HEK293 (cell line): Measurements from ENCODE around the gene OPN1SW.

Experiments
- CTCF ChIA-PET: fragments of 350-600 bp; formaldehyde crosslinking; extraction: SDS; loops from one replicate; lab custom pipeline; 2021; ENCODE audit warnings: antibody characterized with exemption; lab: Yijun Ruan, JAX
- POLR2A ChIA-PET: fragments of 300-600 bp; formaldehyde crosslinking; extraction: SDS; loops from one replicate; lab custom pipeline; 2020; ENCODE audit warnings: antibody characterized with exemption, inconsistent platforms; lab: Yijun Ruan, JAX
- H3K27ac ChIP-seq: fragments of 200-500 bp; sonication (Bioruptor generic); 2 replicates; pipeline ENCODE4 v1.5.1; 2014; ENCODE audit warnings: low read depth, low read length, control low read depth, inconsistent platforms; ENCODE audit errors: extremely low read depth
- H3K36me3 ChIP-seq, 2 experiments: fragments of 200-500 bp in 1 of 2; sonication (Bioruptor generic) in 1 of 2; 1 replicate in 1 of 2; 2 replicates in 1 of 2; pipeline ENCODE4 v1.5.1; 2014 to 2017; ENCODE audit warnings: inconsistent platforms in 2 of 2, low read length in 2 of 2; ENCODE audit not compliant: control insufficient read depth in 2 of 2, insufficient read depth in 1 of 2
- H3K4me1 ChIP-seq: fragments of 200-500 bp; sonication (Bioruptor generic); 2 replicates; pipeline ENCODE4 v1.5.1; 2014; ENCODE audit warnings: mild to moderate bottlenecking, low read length, inconsistent platforms; ENCODE audit not compliant: control insufficient read depth, insufficient read depth
- H3K4me3 ChIP-seq: 2 replicates; pipeline ENCODE4 v1.5.1; 2011; ENCODE audit warnings: low read depth, mild to moderate bottlenecking, control low read depth, low read length, moderate library complexity
- H3K9me3 ChIP-seq: fragments of 200-500 bp; sonication (Bioruptor generic); 2 replicates; pipeline ENCODE4 v1.5.1; 2014; ENCODE audit warnings: low read depth, low read length, inconsistent platforms; ENCODE audit not compliant: control insufficient read depth, insufficient read depth
- GLI4 ChIP-seq: fragments of 450-650 bp; formaldehyde crosslinking; IDR thresholded peaks from 2 replicates; pipeline ENCODE4 v1.5.1; 2016; ENCODE audit warnings: missing biosample characterization, missing genetic modification characterization
- HIC1 ChIP-seq: fragments of 450-650 bp; formaldehyde crosslinking; IDR thresholded peaks from 2 replicates; pipeline ENCODE4 v1.5.1; 2016; ENCODE audit warnings: missing biosample characterization, missing genetic modification characterization
- IKZF3 ChIP-seq: fragments of 450-650 bp; IDR thresholded peaks from 2 replicates; pipeline ENCODE4 v1.5.0; 2018; ENCODE audit warnings: missing biosample characterization, mild to moderate bottlenecking, missing genetic modification characterization, moderate library complexity
- PRDM2 ChIP-seq: fragments of 450-650 bp; formaldehyde crosslinking; IDR thresholded peaks from 2 replicates; pipeline ENCODE4 v1.5.1; 2016; ENCODE audit warnings: missing biosample characterization, missing genetic modification characterization, borderline replicate concordance
- REPIN1 ChIP-seq: fragments of 450-650 bp; formaldehyde crosslinking; IDR thresholded peaks from 2 replicates; pipeline ENCODE4 v1.5.1; 2017; ENCODE audit warnings: missing biosample characterization, missing genetic modification characterization, low read depth
- YY1 ChIP-seq: fragments of 450-650 bp; formaldehyde crosslinking; IDR thresholded peaks from 2 replicates; pipeline ENCODE4 v1.5.1; 2018; ENCODE audit warnings: missing biosample characterization, missing genetic modification characterization
- ZFHX2 ChIP-seq: fragments of 450-650 bp; formaldehyde crosslinking; conservative IDR thresholded peaks from 2 replicates; pipeline ENCODE4 v1.5.1; 2016; ENCODE audit warnings: missing biosample characterization, missing genetic modification characterization
- ZNF16 ChIP-seq: fragments of 450-650 bp; formaldehyde crosslinking; IDR thresholded peaks from 2 replicates; pipeline ENCODE4 v1.5.1; 2016; ENCODE audit warnings: low read depth, missing biosample characterization, missing genetic modification characterization
- ZNF174 ChIP-seq: fragments of 450-650 bp; formaldehyde crosslinking; IDR thresholded peaks from 2 replicates; pipeline ENCODE4 v1.5.0; 2017; ENCODE audit warnings: missing biosample characterization, mild to moderate bottlenecking, missing genetic modification characterization
- ZNF214 ChIP-seq: fragments of 450-650 bp; formaldehyde crosslinking; IDR thresholded peaks from 2 replicates; pipeline ENCODE4 v1.5.1; 2017; ENCODE audit warnings: missing biosample characterization, mild to moderate bottlenecking, missing genetic modification characterization, borderline replicate concordance
- ZNF335 ChIP-seq: fragments of 450-650 bp; formaldehyde crosslinking; conservative IDR thresholded peaks from 2 replicates; pipeline ENCODE4 v1.5.1; 2016; ENCODE audit warnings: missing biosample characterization, missing genetic modification characterization
- ZNF354C ChIP-seq: fragments of 450-650 bp; formaldehyde crosslinking; IDR thresholded peaks from 2 replicates; pipeline ENCODE4 v1.5.1; 2016; ENCODE audit warnings: missing biosample characterization, missing genetic modification characterization, low read depth, borderline replicate concordance
- ZNF423 ChIP-seq: fragments of 450-650 bp; formaldehyde crosslinking; IDR thresholded peaks from 2 replicates; pipeline ENCODE4 v1.5.1; 2016; ENCODE audit warnings: missing biosample characterization, missing genetic modification characterization
- ZNF548 ChIP-seq: fragments of 450-650 bp; formaldehyde crosslinking; IDR thresholded peaks from 2 replicates; pipeline ENCODE4 v1.5.1; 2016; ENCODE audit warnings: missing biosample characterization, missing genetic modification characterization
- ZNF549 ChIP-seq: fragments of 450-650 bp; IDR thresholded peaks from 2 replicates; pipeline ENCODE4 v1.5.1; 2018; ENCODE audit warnings: missing biosample characterization, missing genetic modification characterization, mild to moderate bottlenecking, inconsistent platforms, moderate library complexity
- ZNF580 ChIP-seq: fragments of 450-650 bp; formaldehyde crosslinking; IDR thresholded peaks from 2 replicates; pipeline ENCODE4 v1.5.1; 2016; ENCODE audit warnings: missing biosample characterization, missing genetic modification characterization
- ZNF654 ChIP-seq: fragments of 450-650 bp; formaldehyde crosslinking; IDR thresholded peaks from 2 replicates; pipeline ENCODE4 v1.5.1; 2016; ENCODE audit warnings: low read depth, missing biosample characterization, missing genetic modification characterization
- ZNF660 ChIP-seq: fragments of 450-650 bp; IDR thresholded peaks from 2 replicates; pipeline ENCODE4 v1.5.1; 2018; ENCODE audit warnings: missing biosample characterization, mild to moderate bottlenecking, missing genetic modification characterization
- ZNF707 ChIP-seq: fragments of 450-650 bp; formaldehyde crosslinking; IDR thresholded peaks from 2 replicates; pipeline ENCODE4 v1.5.1; 2016; ENCODE audit warnings: missing biosample characterization, missing genetic modification characterization
- ZNF747 ChIP-seq: fragments of 450-650 bp; formaldehyde crosslinking; IDR thresholded peaks from 2 replicates; pipeline ENCODE4 v1.5.1; 2016; ENCODE audit warnings: missing biosample characterization, missing genetic modification characterization
- ZNF792 ChIP-seq: fragments of 450-650 bp; formaldehyde crosslinking; IDR thresholded peaks from 2 replicates; pipeline ENCODE4 v1.5.1; 2016; ENCODE audit warnings: missing biosample characterization, missing genetic modification characterization
- ZSCAN16 ChIP-seq: fragments of 450-650 bp; formaldehyde crosslinking; IDR thresholded peaks from 2 replicates; pipeline ENCODE4 v1.5.1; 2016; ENCODE audit warnings: missing biosample characterization, missing genetic modification characterization

The OPN1SW gene

GRCh38 chr7:128801003-128801402 lies 25.4 kb upstream of the OPN1SW start (continued):
- TF ChIP-seq ZNF16 (tag by site-specific recombination) (no peak), IKZF3 (no peak), ZNF354C (no peak), ZNF214 (tag by site-specific recombination) (no peak), PRDM2 (tag by site-specific recombination) (no peak), ZNF792 (tag by site-specific recombination) (no peak)

DNA sequence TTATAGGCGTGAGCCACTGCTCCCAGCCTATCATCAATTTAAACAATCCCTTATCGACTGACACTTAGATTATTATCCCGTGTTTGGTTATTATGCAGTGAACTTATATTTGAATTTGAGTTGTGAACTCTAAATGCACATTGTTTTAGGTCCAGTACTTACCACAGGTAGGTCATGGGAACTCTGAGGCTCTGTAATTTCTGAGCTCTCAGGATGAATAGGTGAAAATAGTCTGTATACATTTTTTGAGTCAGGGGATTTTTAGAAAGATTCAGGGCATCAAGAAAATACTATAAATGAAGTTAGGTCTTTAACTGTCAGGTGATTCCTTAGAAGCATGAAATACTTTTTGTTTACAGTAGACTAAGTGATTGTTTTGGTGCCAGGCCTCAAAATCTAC lies 25.0 kb upstream of the OPN1SW start:
- TF ChIP-seq ZFHX2 (tag by site-specific recombination) (no peak), ZNF580 (no peak), ZNF654 (tag by site-specific recombination) (no peak), ZNF707 (tag by site-specific recombination) (no peak), ZNF548 (tag by site-specific recombination) (no peak), ZSCAN16 (tag by site-specific recombination) (no peak)
- Histone ChIP-seq H3K9me3 (no peaks in the 10 kb centered on the region), H3K36me3 (peaks cover 8 to 30% of the 10 kb centered on the region in 2 experiments; a peak in 2 of 3 replicates), H3K27ac (no peak overlapping the region), H3K4me3 (no peak overlapping the region), H3K4me1 (no peaks in the 10 kb centered on the region)
- ChIA-PET CTCF (interaction anchor here (0.6 kb wide), 1 partner anchor 367 kb away, joined by 3 read pairs; no protein-coding TSS in a partner anchor), POLR2A (interaction anchor here (0.6 kb wide), 1 partner anchor 53 kb away, joined by 3 read pairs; no protein-coding TSS in a partner anchor)

- Histone ChIP-seq H3K36me3 (peaks cover 4 to 27% of the 10 kb centered on the region in 2 experiments; a peak in 2 of 3 replicates), H3K27ac (no peak overlapping the region), H3K9me3 (no peaks in the 10 kb centered on the region), H3K4me3 (no peak overlapping the region), H3K4me1 (no peaks in the 10 kb centered on the region)
- ChIA-PET POLR2A (no interaction called here), CTCF (no interaction called here)
- TF ChIP-seq HIC1 (tag by site-specific recombination) (no peak), GLI4 (tag by site-specific recombination) (no peak), ZNF549 (no peak), ZNF660 (tag by site-specific recombination) (no peak), ZNF335 (tag by site-specific recombination) (no peak), ZNF174 (tag by site-specific recombination) (no peak), ZNF423 (no peak), YY1 (tag by site-specific recombination) (no peak), REPIN1 (tag by site-specific recombination) (no peak), ZNF747 (tag by site-specific recombination) (no peak)
Measured at GRCh38 chr7:128799451-128799850, 23.9 kb upstream of the OPN1SW start.
